AG04450 (cell line): ENCODE measurements around the gene LARGE1. TPM values are rescaled to one million over a fixed set of nuclear protein-coding genes. Genes with fewer than 3 reads are reported as not detected.

ENCODE experiments used
- CTCF ChIA-PET: fragments of 300-600, 350-600 bp; formaldehyde crosslinking; extraction: SDS; loops from one replicate; lab custom pipeline; 2022; ENCODE audit warnings: antibody characterized with exemption, inconsistent platforms; lab: Charles Lee
- POLR2A ChIA-PET: fragments of 350-600 bp; formaldehyde crosslinking; extraction: SDS; loops from one replicate; lab custom pipeline; 2021; ENCODE audit warnings: antibody characterized with exemption, inconsistent platforms; lab: Yijun Ruan, JAX
- DNase-seq: peaks from one replicate; pipeline ENCODE4 v3.0.0-alpha.2; 2011; ENCODE audit warnings: low read depth, low spot score
- H3K27ac ChIP-seq: one replicate; pipeline ENCODE4 v1.5.1; 2012; ENCODE audit warnings: low read depth, low read length, control low read depth
- H3K27me3 ChIP-seq: one replicate; pipeline ENCODE4 v1.6.0; 2012; ENCODE audit warnings: low read length; ENCODE audit not compliant: control insufficient read depth, insufficient read depth
- H3K4me3 ChIP-seq: 2 replicates; pipeline ENCODE4 v1.5.1; 2011; ENCODE audit warnings: mild to moderate bottlenecking, low read depth, low read length, control low read depth
- H3K9me3 ChIP-seq: 2 replicates; pipeline ENCODE4 v1.5.1; 2012; ENCODE audit warnings: low read length; ENCODE audit not compliant: control insufficient read depth, insufficient read depth
- CTCF ChIP-seq: IDR thresholded peaks from 2 replicates; pipeline ENCODE4 v1.5.1; 2011; ENCODE audit warnings: low read depth, low read length, control low read depth, inconsistent platforms
- polyA plus RNA-seq: library from polyadenylated mRNA; depleted of rRNA; stranded (reverse); fragments of >200 nt; gene quantifications from 2 replicates; pipeline ENCODE4 v1.2.3, GENCODE V29; 2011

Gene LARGE1
- polyA plus RNA-seq, 1 experiment: 8.4 TPM

- TF ChIP-seq CTCF: no peak
- ChIA-PET CTCF (interaction anchor here (1.9 kb wide), 1 partner anchor 27 kb away, joined by 6 read pairs; no protein-coding TSS in a partner anchor), POLR2A (no interaction called here)
- no peak for DNase-seq
- Histone ChIP-seq H3K9me3 (no peaks in the 10 kb centered on the region), H3K27ac (no peak overlapping the region), H3K27me3 (no peaks in the 10 kb centered on the region), H3K4me3 (no peak overlapping the region)
Observed at GRCh38 chr22:33492210-33492651, 428.0 kb downstream of the LARGE1 start.

- no peaks in the 10 kb centered on the region for H3K9me3 ChIP-seq
- CTCF ChIA-PET: no interaction called here
- POLR2A ChIA-PET: no interaction called here
- H3K27ac ChIP-seq: no peak overlapping the region
- no peaks in the 10 kb centered on the region for H3K27me3 ChIP-seq
- no peak overlapping the region for H3K4me3 ChIP-seq
- TF ChIP-seq CTCF: no peak
- DNase-seq: no peak
Observed at GRCh38 chr22:33487041-33487716, 433.1 kb downstream of the LARGE1 start.

- ChIA-PET POLR2A (no interaction called here), CTCF (no interaction called here)
- no peak for DNase-seq
- no peak overlapping the region for H3K27ac ChIP-seq
- H3K9me3 ChIP-seq: no peaks in the 10 kb centered on the region
- no peaks in the 10 kb centered on the region for H3K27me3 ChIP-seq
- no peak overlapping the region for H3K4me3 ChIP-seq
- no peak for TF ChIP-seq CTCF
Observed at GRCh38 chr22:33481550-33481949, 438.7 kb downstream of the LARGE1 start.

GRCh38 chr22:33477120-33478111 is 442.9 kb downstream of the LARGE1 start:
- DNase-seq: no peak
- H3K9me3 ChIP-seq: no peaks in the 10 kb centered on the region
- TF ChIP-seq CTCF: no peak
- H3K4me3 ChIP-seq: no peak overlapping the region
- ChIA-PET POLR2A (no interaction called here), CTCF (no interaction called here)
- H3K27me3 ChIP-seq: no peaks in the 10 kb centered on the region
- H3K27ac ChIP-seq: no peak overlapping the region
